H9 (cell line): ENCODE measurements around the gene CFAP77. TPM values are rescaled to one million over a fixed set of nuclear protein-coding genes. Genes with fewer than 3 reads are reported as not detected.

ENCODE experiments used
- DNase-seq: peaks from one replicate; pipeline ENCODE4 v3.0.0-alpha.2; 2017
- H2AFZ ChIP-seq: one replicate; pipeline ENCODE4 v1.6.1; 2013; ENCODE audit warnings: mild to moderate bottlenecking, low read length, control low read depth, moderate library complexity
- H2AK5ac ChIP-seq: 2 replicates; pipeline ENCODE4 v1.6.1; 2013; ENCODE audit warnings: low read length, control low read depth, mixed read lengths; ENCODE audit not compliant: insufficient read length
- H2BK120ac ChIP-seq: one replicate; pipeline ENCODE4 v1.6.1; 2013; ENCODE audit warnings: low read depth, mild to moderate bottlenecking, low read length, control low read depth, inconsistent platforms; ENCODE audit not compliant: poor library complexity, severe bottlenecking
- H2BK12ac ChIP-seq: 2 replicates; pipeline ENCODE4 v1.6.1; 2013; ENCODE audit warnings: low read length, control low read depth, mixed read lengths, low read depth; ENCODE audit not compliant: insufficient read length
- H2BK15ac ChIP-seq: 2 replicates; pipeline ENCODE4 v1.6.1; 2013; ENCODE audit warnings: low read depth, low read length, control low read depth
- H2BK20ac ChIP-seq: one replicate; pipeline ENCODE4 v1.6.1; 2013; ENCODE audit warnings: low read depth, mild to moderate bottlenecking, low read length, control low read depth, inconsistent platforms; ENCODE audit not compliant: poor library complexity, severe bottlenecking
- H2BK5ac ChIP-seq: 2 replicates; pipeline ENCODE4 v1.6.1; 2013; ENCODE audit warnings: low read length, control low read depth, mixed read lengths; ENCODE audit not compliant: insufficient read length
- H3K14ac ChIP-seq: 2 replicates; pipeline ENCODE4 v1.6.1; 2013; ENCODE audit warnings: low read length, control low read depth; ENCODE audit not compliant: insufficient read depth
- H3K18ac ChIP-seq: 2 replicates; pipeline ENCODE4 v1.6.1; 2013; ENCODE audit warnings: low read depth, mild to moderate bottlenecking, mixed read lengths, low read length, control low read depth; ENCODE audit not compliant: insufficient read length
- H3K23ac ChIP-seq: 2 replicates; pipeline ENCODE4 v1.6.1; 2013; ENCODE audit warnings: low read length, control low read depth, mixed read lengths, low read depth; ENCODE audit not compliant: insufficient read length
- H3K23me2 ChIP-seq: 2 replicates; pipeline ENCODE4 v1.6.1; 2013; ENCODE audit warnings: low read depth, mild to moderate bottlenecking, mixed read lengths, low read length, control low read depth; ENCODE audit not compliant: insufficient read length, poor library complexity, severe bottlenecking
- H3K27ac ChIP-seq: 2 replicates; pipeline ENCODE4 v1.5.1; 2013; ENCODE audit warnings: low read length, control low read depth, mixed read lengths, low read depth; ENCODE audit not compliant: insufficient read length
- H3K27me3 ChIP-seq: 2 replicates; pipeline ENCODE4 v1.6.1; 2013; ENCODE audit warnings: low read length, control low read depth, inconsistent platforms; ENCODE audit not compliant: insufficient read depth
- H3K4ac ChIP-seq: 2 replicates; pipeline ENCODE4 v1.6.1; 2013; ENCODE audit warnings: low read depth, mild to moderate bottlenecking, control low read depth, inconsistent platforms, low read length, moderate library complexity
- H3K4me1 ChIP-seq: 2 replicates; pipeline ENCODE4 v1.6.1; 2013; ENCODE audit warnings: low read length, control low read depth, inconsistent platforms; ENCODE audit not compliant: insufficient read depth
- H3K4me2 ChIP-seq: 2 replicates; pipeline ENCODE4 v1.6.1; 2013; ENCODE audit warnings: low read length, control low read depth, mixed read lengths; ENCODE audit not compliant: insufficient read length, insufficient read depth
- H3K56ac ChIP-seq: 2 replicates; pipeline ENCODE4 v1.6.1; 2013; ENCODE audit warnings: low read depth, mild to moderate bottlenecking, mixed read lengths, low read length, control low read depth; ENCODE audit not compliant: insufficient read length
- H3K79me1 ChIP-seq: 2 replicates; pipeline ENCODE4 v1.6.1; 2013; ENCODE audit warnings: low read depth, mild to moderate bottlenecking, moderate library complexity, low read length, control low read depth, inconsistent platforms; ENCODE audit not compliant: insufficient read depth, poor library complexity, severe bottlenecking
- H3K79me2 ChIP-seq: 2 replicates; pipeline ENCODE4 v1.6.1; 2013; ENCODE audit warnings: low read length, control low read depth, inconsistent platforms; ENCODE audit not compliant: insufficient read depth
- H3K9ac ChIP-seq: 2 replicates; pipeline ENCODE4 v1.6.1; 2013; ENCODE audit warnings: low read length, control low read depth, mixed read lengths; ENCODE audit not compliant: insufficient read length; ENCODE audit errors: extremely low read depth
- H3K9me3 ChIP-seq: one replicate; pipeline ENCODE4 v1.6.1; 2013; ENCODE audit warnings: low read depth, low read length, inconsistent platforms; ENCODE audit not compliant: control insufficient read depth
- H3T11ph ChIP-seq: one replicate; pipeline ENCODE4 v1.6.1; 2013; ENCODE audit warnings: mild to moderate bottlenecking, low read length, control low read depth, inconsistent platforms
- H4K20me1 ChIP-seq: one replicate; pipeline ENCODE4 v1.6.1; 2013; ENCODE audit not compliant: control insufficient read depth, insufficient read length, insufficient read depth
- H4K5ac ChIP-seq: 2 replicates; pipeline ENCODE4 v1.6.1; 2013; ENCODE audit warnings: low read depth, mild to moderate bottlenecking, mixed read lengths, low read length, control low read depth; ENCODE audit not compliant: insufficient read length
- H4K8ac ChIP-seq: replicated peaks from 2 replicates; pipeline ENCODE4 v1.6.1; 2013; ENCODE audit warnings: low read length, control low read depth, mixed read lengths, low read depth; ENCODE audit not compliant: insufficient read length
- H4K91ac ChIP-seq: 2 replicates; pipeline ENCODE4 v1.6.1; 2013; ENCODE audit warnings: low read depth, mild to moderate bottlenecking, moderate library complexity, mixed read lengths, low read length, control low read depth; ENCODE audit not compliant: insufficient read length
- H3K27ac Mint-ChIP-seq, 3 experiments: 2 replicates in 2 of 3; 3 replicates in 1 of 3; pipeline ENCODE4 v1.8.0; 2020 to 2021; ENCODE audit warnings: mixed read lengths in 3 of 3, mild to moderate bottlenecking in 1 of 3, moderate library complexity in 1 of 3
- H3K27me3 Mint-ChIP-seq: 2 replicates; pipeline ENCODE4 v1.8.0; 2021; ENCODE audit warnings: low read depth, mild to moderate bottlenecking, moderate library complexity, mixed read lengths
- H3K36me3 Mint-ChIP-seq, 3 experiments: 2 replicates in 2 of 3; 3 replicates in 1 of 3; pipeline ENCODE4 v1.8.0; 2020 to 2021; ENCODE audit warnings: low read depth in 3 of 3, mixed read lengths in 3 of 3; ENCODE audit not compliant: insufficient read depth in 1 of 3
- H3K4me1 Mint-ChIP-seq, 2 experiments: 2 replicates each; pipeline ENCODE4 v1.8.0; 2020; ENCODE audit warnings: mixed read lengths in 2 of 2
- H3K4me3 Mint-ChIP-seq, 2 experiments: 2 replicates in 1 of 2; 3 replicates in 1 of 2; pipeline ENCODE4 v1.8.0; 2020 to 2021; ENCODE audit warnings: mild to moderate bottlenecking in 2 of 2, mixed read lengths in 2 of 2, moderate library complexity in 1 of 2
- H3K9me3 Mint-ChIP-seq, 2 experiments: 2 replicates in 1 of 2; 3 replicates in 1 of 2; pipeline ENCODE4 v1.8.0; 2020; ENCODE audit warnings: mild to moderate bottlenecking in 2 of 2, mixed read lengths in 2 of 2, moderate library complexity in 1 of 2
- CTCF ChIP-seq: fragments of 200-600 bp; sonication (generic); conservative IDR thresholded peaks from 3 replicates; pipeline ENCODE4 v1.8.0; 2021; ENCODE audit warnings: antibody characterized with exemption, mild to moderate bottlenecking
- whole genome bisulfite sequencing: extraction: QIAGEN DNeasy Blood & Tissue Kit; methylation state at CpG from one replicate; pipeline ENCODE4 v1.1.7; 2013; ENCODE audit warnings: missing lambda C conversion rate, low lambda C conversion rate, mixed read lengths; ENCODE audit not compliant: insufficient read length; ENCODE audit errors: extremely low coverage; 5-methylcytosine and 5-hydroxymethylcytosine counted together
- total RNA-seq: library from RNA; stranded (reverse); gene quantifications from 2 replicates; pipeline ENCODE4 v1.2.1, GENCODE V29; 2021

The CFAP77 gene
- total RNA-seq, 1 experiment from 2014 or later, result 0.72 TPM

GRCh38 chr9:132536124-132536523 lies 126.1 kb downstream of the CFAP77 start:
- WGBS, result no CpG with 5 or more reads among the region's 1 CpG
- Histone ChIP-seq H2BK12ac (no peak overlapping the region), H2BK5ac (no peak overlapping the region), H2AK5ac (no peak overlapping the region), H3K18ac (no peak overlapping the region), H3K23me2 (no peaks in the 10 kb centered on the region), H3K27me3 (no peaks in the 10 kb centered on the region), H4K20me1 (no peaks in the 10 kb centered on the region), H3T11ph (no peak overlapping the region), H3K9ac (no peak overlapping the region), H4K5ac (no peak overlapping the region), H3K4ac (no peak overlapping the region), H3K4me2 (no peak overlapping the region), H3K27ac (no peak overlapping the region), H3K23ac (no peak overlapping the region), H4K91ac (no peak overlapping the region), H3K56ac (no peak overlapping the region), H2BK15ac (no peak overlapping the region), H2BK120ac (no peak overlapping the region), H2AFZ (no peak overlapping the region), H3K14ac (no peak overlapping the region), H2BK20ac (no peak overlapping the region), H3K79me1 (no peaks in the 10 kb centered on the region), H4K8ac (no peak overlapping the region), H3K4me1 (peaks cover 4% of the 10 kb centered on the region; the same call in 1 of the 2 replicates), H3K9me3 (no peaks in the 10 kb centered on the region), H3K79me2 (no peaks in the 10 kb centered on the region)
- Mint-ChIP-seq H3K27me3 (peaks cover 12% of the 10 kb centered on the region), H3K9me3 (peaks cover 22 to 30% of the 10 kb centered on the region in 2 experiments), H3K4me3 (no peak overlapping the region), H3K36me3 (peaks cover 7 to 11% (median 9%) of the 10 kb centered on the region in 3 experiments; a peak in 6 of 7 replicates), H3K27ac (no peak overlapping the region), H3K4me1 (peaks cover 19 to 21% of the 10 kb centered on the region in 2 experiments)
- no peak for DNase-seq
- no peak for TF ChIP-seq CTCF
